ENCODE measurements around the gene GNB2.

- TF ChIP-seq POLR2AphosphoS5 (IDR thresholded peaks at IDR 0.05; ENCODE audit: low read depth, low read length) = no peak
- no peak for TF ChIP-seq SPI1 (IDR thresholded peaks at IDR 0.05; ENCODE audit: low read depth, low read length)
- TF ChIP-seq POLR2A (IDR thresholded peaks at IDR 0.05; ENCODE audit: low read depth, low read length) = no peak
- no peak for TF ChIP-seq TAF1 (IDR thresholded peaks at IDR 0.05; ENCODE audit: low read depth, low read length)
- TF ChIP-seq POU2F2 (IDR thresholded peaks at IDR 0.05; ENCODE audit: low read depth, low read length) = no peak
- no peak for TF ChIP-seq PAX5 (IDR thresholded peaks at IDR 0.05; ENCODE audit: insufficient read depth, low read length, severe bottlenecking)
Measured at GRCh38 chr7:100641463-100641859, 32.1 kb upstream of the GNB2 start, which contains the start of gene TFR2.
